OCI-LY3 (cell line): ENCODE results near the gene SCN4A.

ENCODE experiments used
- EZH2phosphoT487 ChIP-seq: fragments of 200-600 bp; shearing (Covaris generic); IDR thresholded peaks from 2 replicates; pipeline ENCODE4 v1.6.1; 2018; ENCODE audit warnings: antibody characterized with exemption, mixed run types, low read depth
- TF ChIP-seq, protein P1 (sequence below): fragments of 200-600, 300-600 bp; sonication (generic); IDR thresholded peaks from 2 replicates; pipeline ENCODE4 v1.5.1; 2014; ENCODE audit warnings: antibody characterized with exemption, low read length, low read depth

GRCh38 chr17:64008346-64008745 lies 35.6 kb upstream of the SCN4A start:
- TF ChIP-seq EZH2phosphoT487, result no peak
- TF ChIP-seq, protein P1, sequence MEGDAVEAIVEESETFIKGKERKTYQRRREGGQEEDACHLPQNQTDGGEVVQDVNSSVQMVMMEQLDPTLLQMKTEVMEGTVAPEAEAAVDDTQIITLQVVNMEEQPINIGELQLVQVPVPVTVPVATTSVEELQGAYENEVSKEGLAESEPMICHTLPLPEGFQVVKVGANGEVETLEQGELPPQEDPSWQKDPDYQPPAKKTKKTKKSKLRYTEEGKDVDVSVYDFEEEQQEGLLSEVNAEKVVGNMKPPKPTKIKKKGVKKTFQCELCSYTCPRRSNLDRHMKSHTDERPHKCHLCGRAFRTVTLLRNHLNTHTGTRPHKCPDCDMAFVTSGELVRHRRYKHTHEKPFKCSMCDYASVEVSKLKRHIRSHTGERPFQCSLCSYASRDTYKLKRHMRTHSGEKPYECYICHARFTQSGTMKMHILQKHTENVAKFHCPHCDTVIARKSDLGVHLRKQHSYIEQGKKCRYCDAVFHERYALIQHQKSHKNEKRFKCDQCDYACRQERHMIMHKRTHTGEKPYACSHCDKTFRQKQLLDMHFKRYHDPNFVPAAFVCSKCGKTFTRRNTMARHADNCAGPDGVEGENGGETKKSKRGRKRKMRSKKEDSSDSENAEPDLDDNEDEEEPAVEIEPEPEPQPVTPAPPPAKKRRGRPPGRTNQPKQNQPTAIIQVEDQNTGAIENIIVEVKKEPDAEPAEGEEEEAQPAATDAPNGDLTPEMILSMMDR, result no peak
